GM10847 (cell line): ENCODE data around the gene MIS12.

Experiments used
- POLR2A ChIP-seq: IDR thresholded peaks from 2 replicates; pipeline ENCODE4 v1.6.1; 2011; ENCODE audit not compliant: insufficient read length; ENCODE audit errors: extremely low read depth

The MIS12 gene

GRCh38 chr17:5486206-5487124 lies at the start of gene MIS12:
MIS12 (plus strand) TSS chr17:5486566; CDS start chr17:5488863, 2,297 bp downstream.
- peak; percentile 90 for TF ChIP-seq POLR2A

- TF ChIP-seq POLR2A, result no peak
Measured at GRCh38 chr17:5437721-5438317, 48.5 kb upstream of the MIS12 start.

DNA sequence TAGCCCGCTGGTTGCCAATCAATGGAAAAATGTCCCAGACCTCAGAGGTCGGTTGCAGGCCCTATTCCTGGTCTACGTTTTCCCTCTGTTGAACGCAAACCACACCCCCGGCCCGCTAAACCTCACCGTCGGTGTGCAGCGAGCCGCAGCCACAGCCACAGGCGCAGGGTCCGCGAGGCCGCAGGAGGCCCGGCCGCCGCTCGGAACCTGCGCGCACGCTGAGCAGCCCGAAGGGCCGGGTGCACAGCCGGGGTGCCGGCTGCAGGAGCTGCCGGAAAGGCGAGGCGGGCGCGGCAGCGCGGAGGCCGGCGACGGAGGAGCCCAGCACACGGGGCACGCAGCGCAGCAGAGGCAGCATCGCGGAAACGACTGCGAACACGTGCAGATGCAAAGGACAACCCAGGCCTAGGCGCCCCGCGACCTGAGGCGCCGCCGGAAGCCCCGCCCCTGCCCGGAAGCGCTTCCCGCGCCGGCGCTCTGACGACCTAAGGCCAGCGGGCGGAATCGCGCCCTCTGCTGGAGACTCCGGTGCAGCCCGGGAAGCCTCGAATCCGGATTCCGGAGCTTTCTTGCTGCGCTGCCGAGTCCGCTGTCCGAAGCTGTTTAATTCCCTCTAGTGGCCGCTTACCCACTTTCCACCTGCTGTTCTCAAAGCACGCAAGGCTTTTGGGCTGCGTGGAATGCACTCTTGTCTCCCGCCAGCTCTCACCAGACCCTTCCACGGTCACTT lies 47.5 kb upstream of the MIS12 start, which contains the start of gene C1QBP:
TSS of gene C1QBP (minus strand) at position 440 of the 730 bp plus-strand sequence. CDS start at position 358, 82 bp downstream.
- TF ChIP-seq POLR2A, result peak; percentile 70

- no peak for TF ChIP-seq POLR2A
Measured at GRCh38 chr17:5439446-5439764, 47.0 kb upstream of the MIS12 start.

DNA sequence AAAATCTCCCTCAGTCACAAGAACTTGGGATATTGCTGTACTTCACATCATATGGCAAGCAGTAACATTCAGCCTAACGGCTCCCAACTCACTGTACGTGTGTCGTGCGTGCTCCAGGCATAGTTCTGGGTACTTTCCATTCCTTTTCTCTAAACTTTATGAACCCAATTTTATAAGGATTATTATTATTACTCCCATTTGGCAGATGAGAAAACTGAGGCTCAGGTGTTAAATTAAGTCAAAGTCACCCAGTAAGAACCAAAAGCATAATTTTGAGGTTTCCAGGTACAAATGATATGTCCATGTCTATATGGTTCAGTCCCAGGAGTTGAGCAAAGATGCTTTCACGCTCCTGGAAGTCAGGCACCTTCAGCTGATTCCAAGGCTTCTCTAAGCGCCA lies 42.6 kb upstream of the MIS12 start:
- TF ChIP-seq POLR2A, result no peak

GRCh38 chr17:5444209-5444608 lies 42.2 kb upstream of the MIS12 start:
- TF ChIP-seq POLR2A, result no peak

DNA sequence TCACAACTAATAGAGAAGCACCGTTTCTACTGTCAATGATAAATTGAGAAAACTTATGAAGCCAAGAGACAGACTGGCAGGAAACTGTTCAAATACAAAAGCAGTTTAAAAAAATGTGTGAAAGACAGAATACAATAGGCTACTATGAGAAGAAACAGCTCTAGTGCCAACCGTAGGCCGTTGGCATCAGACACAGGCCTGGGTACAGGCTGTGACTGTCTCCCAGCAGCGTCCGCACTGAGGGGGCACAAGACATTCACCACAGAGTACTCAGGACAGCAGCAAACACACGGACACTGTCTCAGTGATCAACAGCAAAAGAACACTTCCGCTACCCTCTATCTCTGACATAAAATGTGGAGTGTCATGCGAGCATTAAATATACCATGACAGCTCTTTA lies 39.6 kb upstream of the MIS12 start:
- TF ChIP-seq POLR2A, result no peak

DNA sequence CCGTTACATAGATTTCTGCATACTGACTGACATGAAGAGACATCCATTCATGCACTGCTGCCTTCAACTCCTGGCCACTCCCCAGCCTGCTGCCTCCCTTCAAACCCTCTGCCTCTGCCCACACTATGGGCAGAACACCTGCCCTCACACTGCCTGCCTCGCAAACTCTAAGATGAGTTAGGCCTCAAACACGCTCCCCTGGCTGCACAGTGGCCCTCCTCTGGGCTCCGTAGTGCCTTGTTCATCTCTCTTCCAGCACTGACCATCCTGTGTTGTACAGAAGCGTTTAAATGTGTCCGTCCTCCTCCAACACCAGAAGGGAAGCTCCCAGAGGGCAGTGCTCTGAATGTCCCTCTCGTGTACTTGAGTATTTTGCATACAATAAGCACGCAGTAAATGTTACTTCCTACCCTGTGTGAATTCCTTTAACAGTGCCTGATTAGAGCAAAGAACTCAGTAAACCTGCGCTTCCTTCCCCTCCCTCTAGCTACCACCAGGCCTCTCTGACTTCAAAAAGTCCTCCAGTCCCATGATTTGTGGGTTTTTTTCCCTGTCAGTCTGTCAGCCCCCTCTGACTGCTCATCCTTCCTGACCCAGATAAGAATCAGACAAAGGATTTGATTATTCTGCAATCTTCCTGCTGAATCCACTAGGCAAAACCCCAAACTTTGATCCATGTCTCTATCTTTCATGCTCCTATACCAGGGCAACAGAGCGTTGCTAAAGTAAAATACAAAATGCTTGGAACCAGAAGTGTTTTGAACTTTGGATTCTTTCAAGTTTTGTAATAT lies 21.5 kb upstream of the MIS12 start:
- TF ChIP-seq POLR2A, result no peak

- TF ChIP-seq POLR2A, result no peak
Measured at GRCh38 chr17:5466295-5466694, 20.1 kb upstream of the MIS12 start.

DNA sequence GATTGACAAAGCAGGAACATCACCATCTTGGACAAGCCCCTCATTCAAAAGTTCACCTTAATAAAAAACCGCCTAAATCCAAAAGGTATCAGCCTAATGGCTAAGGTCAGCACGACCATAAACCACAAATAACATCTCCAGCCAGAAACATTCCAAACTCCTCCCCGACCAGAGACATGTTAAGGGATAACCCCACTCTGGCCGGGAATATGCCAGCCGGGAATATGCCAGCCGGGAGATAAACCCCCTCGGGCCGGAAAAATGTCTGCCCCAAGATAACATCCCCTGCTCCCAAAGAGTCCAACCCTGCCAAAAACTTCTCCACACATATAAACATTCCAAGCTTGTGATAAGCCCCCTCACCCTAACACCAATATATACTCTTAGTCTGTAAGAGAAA lies 18.9 kb upstream of the MIS12 start:
- no peak for TF ChIP-seq POLR2A

GRCh38 chr17:5468075-5468473 lies 18.3 kb upstream of the MIS12 start:
- no peak for TF ChIP-seq POLR2A

DNA sequence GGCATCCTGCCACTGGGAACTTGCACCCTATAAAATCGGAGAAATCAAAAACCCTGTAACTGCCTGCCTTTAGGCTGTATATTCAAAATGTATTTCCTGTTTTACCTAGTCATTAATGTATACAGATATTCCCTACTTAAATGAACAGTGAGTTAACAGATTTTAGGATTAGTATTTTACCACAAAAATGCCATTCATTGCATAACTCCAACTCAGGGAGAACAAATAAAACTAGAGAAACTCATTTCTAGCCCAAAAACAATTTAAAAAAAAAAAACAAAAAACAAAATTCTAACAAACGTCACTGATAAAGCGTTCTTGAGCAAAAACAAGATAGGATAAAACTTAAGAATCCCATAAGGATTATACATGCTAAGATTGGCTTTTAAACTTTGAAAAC lies 13.9 kb upstream of the MIS12 start:
- TF ChIP-seq POLR2A, result no peak

GRCh38 chr17:5473906-5474305 lies 12.5 kb upstream of the MIS12 start:
- TF ChIP-seq POLR2A, result no peak

GRCh38 chr17:5478992-5479391 lies 7.4 kb upstream of the MIS12 start:
- TF ChIP-seq POLR2A, result no peak

DNA sequence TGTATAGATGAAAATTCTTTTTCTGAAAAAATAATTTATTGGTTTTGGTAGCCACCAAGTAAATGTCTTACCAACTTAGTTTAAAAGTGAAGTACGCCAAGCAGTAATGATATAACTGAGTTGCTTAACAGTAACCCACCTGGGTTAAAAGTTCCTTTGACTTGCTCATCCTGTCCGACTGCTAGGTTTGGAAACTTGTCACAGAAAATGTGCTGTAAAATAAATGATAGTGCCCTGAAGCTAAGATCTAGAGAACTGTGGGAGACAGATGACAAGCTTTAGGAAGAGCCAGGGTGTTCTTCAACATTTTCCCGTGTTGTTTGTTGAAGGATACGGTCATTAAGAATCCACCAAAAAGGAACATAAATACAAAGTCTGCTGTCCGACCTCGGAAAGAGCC lies 5.4 kb upstream of the MIS12 start:
- TF ChIP-seq POLR2A, result no peak
